Measurements from ENCODE around the gene TIMP2. TPM values are rescaled to one million over a fixed set of nuclear protein-coding genes. Genes with fewer than 3 reads are reported as not detected.

The TIMP2 gene
- total and polyA plus RNA-seq, 2 donors (not counting 3 experiments of a cell fraction or from before 2014, with no cell fraction given) = 138 to 318 TPM

DNA sequence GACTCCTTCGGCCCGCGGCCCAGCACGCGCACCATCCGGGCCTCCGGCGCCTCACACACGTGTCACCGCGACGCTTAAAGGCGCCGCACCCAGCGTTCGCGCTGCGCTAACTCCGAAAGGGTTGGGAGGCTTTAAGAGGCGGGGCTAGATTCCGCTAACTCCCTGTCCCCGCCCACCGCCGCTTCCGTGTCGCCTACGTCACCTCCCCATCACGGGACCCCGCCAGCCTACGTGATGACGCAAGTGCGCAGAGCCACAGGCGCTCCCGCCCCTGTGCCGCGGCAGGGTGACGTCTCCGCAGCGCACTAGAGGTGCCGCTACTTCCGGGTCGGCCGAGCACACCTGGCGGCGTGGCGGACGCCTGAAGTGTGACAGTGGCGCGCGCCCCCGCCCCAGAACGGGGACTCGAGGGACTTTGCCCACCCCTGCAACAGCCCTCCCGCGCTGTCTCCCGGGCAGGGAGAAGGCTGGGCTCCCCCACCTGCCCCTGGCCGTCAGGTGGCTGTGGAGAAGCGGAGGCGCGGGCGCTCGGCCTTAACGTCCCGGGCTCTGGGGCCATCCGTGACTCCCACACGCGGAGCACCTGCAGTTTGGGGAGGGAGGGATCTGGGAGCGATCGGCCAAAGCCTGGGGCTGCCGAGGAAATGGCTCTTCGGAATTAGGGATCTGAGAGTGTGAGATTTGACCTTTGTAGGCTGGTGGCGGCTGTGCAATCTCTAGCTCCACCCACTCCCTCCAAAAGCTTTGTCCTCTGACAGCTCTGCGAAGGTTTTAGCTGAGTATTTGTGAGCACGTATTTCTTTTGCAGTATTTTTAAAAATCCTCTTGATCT lies 84.2 kb downstream of the TIMP2 start, which contains the start of gene USP36:
TSS of gene USP36 (minus strand) at position 35 of the 832 bp plus-strand sequence. CDS start 4,451 bp downstream, outside the sequence.
- TF ChIP-seq GATA2 (IDR thresholded peaks at IDR 0.05; ENCODE audit: insufficient read depth, insufficient read length, low read depth, low read length) = no peak
- TF ChIP-seq JUN (IDR thresholded peaks at IDR 0.05; ENCODE audit: borderline replicate concordance, insufficient read depth, insufficient read length, low read depth) = peak; percentile 37
- peak; percentile 94 for TF ChIP-seq MAX (IDR thresholded peaks at IDR 0.05; ENCODE audit: insufficient read depth, insufficient read length)
- peak; percentile 80 for TF ChIP-seq MYC (IDR thresholded peaks at IDR 0.05; ENCODE audit: low read depth, low read length)
- TF ChIP-seq POLR2A (IDR thresholded peaks at IDR 0.05; ENCODE audit: low read depth, low read length) = peak; percentile 47
- peak; percentile 82 for TF ChIP-seq POLR2AphosphoS5 (IDR thresholded peaks at IDR 0.05; ENCODE audit: insufficient read depth, low read depth, low read length)
- TF ChIP-seq FOS (IDR thresholded peaks at IDR 0.05; ENCODE audit: borderline replicate concordance, insufficient read depth, low read length) = no peak
- Histone ChIP-seq H3K27me3 (ENCODE audit: control insufficient read depth in 2 of 2, insufficient read depth in 2 of 2, low read length in 2 of 2) (no peaks in the 10 kb centered on the region), H3K79me2 (ENCODE audit: control insufficient read depth, insufficient read depth, low read length) (peaks cover 31% of the 10 kb centered on the region), H3K9me3 (replicated peaks; ENCODE audit: control insufficient read depth, insufficient read depth, low read length) (no peaks in the 10 kb centered on the region), H3K4me1 (ENCODE audit: control insufficient read depth, extremely low read depth, insufficient read depth, low read length) (peaks cover 16% of the 10 kb centered on the region), H4K20me1 (replicated peaks; ENCODE audit: control insufficient read depth, extremely low read depth, insufficient read depth, low read length) (no peaks in the 10 kb centered on the region), H3K36me3 (ENCODE audit: control insufficient read depth in 2 of 2, extremely low read depth in 1 of 2, insufficient read depth in 2 of 2, low read length in 2 of 2) (peaks cover 3 to 12% of the 10 kb centered on the region in 2 experiments), H3K4me2 (ENCODE audit: insufficient read depth, low read length) (peak within 1 kb of the TSS; percentile 89), H3K9me1 (replicated peaks; ENCODE audit: control insufficient read depth, extremely low read depth, insufficient read depth, low read length) (no peaks in the 10 kb centered on the region), H3K27ac (ENCODE audit: insufficient read depth, low read depth, low read length) (peak within 1 kb of the TSS; percentile 81), H3K9ac (replicated peaks; ENCODE audit: extremely low read depth, insufficient read depth, low read length) (peak within 1 kb of the TSS; percentile 87), H3K4me3 (replicated peaks in 1 of 3; ENCODE audit: insufficient read depth in 1 of 3, low read depth in 1 of 3, low read length in 3 of 3) (peak within 1 kb of the TSS; percentile 64 to 72 (median 68)), H2AFZ (ENCODE audit: low read depth, low read length) (peak within 1 kb of the TSS; percentile 78)
- FAIRE-seq = peak; percentile 99
- DNase-seq (ENCODE audit: low read depth, low spot score) = peak; percentile 99
- CTCF ChIA-PET = interaction anchor here (1.5 to 2.1 kb wide), 2 partner anchors 25 to 130 kb away, joined by 6 to 13 read pairs; no protein-coding TSS in a partner anchor
- POLR2A ChIA-PET = interaction anchor here (0.9 kb wide), 1 partner anchor 19 kb away, joined by 5 read pairs; no protein-coding TSS in a partner anchor
- intact Hi-C loops (cut with micrococcal nuclease) (loop anchor here (1.0 to 2.0 kb wide), 3 partner anchors 22 to 93 kb away; no protein-coding TSS in a partner anchor), dilution Hi-C loops (cut with MboI; ENCODE audit: extremely low pct_ligation_motif_present, low sequenced_read_pairs) (no loop called here)
- TSS peak; percentile 8 for BruUV-seq (replicated peaks)
